Measurements from ENCODE around the gene TRIM38.

- no peak for TF ChIP-seq CTCF (IDR thresholded peaks at IDR 0.05)
- no peak for TF ChIP-seq POLR2A (IDR thresholded peaks at IDR 0.05)
Observed at GRCh38 chr6:26022132-26022472, 59.5 kb downstream of the TRIM38 start.

Data from lower leg skin (tissue), 3 donors.